ENCODE results near the gene GP1BB. TPM values are rescaled to one million over a fixed set of nuclear protein-coding genes. Genes with fewer than 3 reads are reported as not detected.

Gene GP1BB
- total RNA-seq, 4 donors from 2014 or later = 1.5 to 6.6 (median 3.1) TPM

- H3K9me3 ChIP-seq = no peaks in the 10 kb centered on the region
- 62 to 74% methylated on average over 6 to 13 of the region's 16 CpGs for WGBS, 2 donors
- no peak overlapping the region for H3K27ac ChIP-seq
- TF ChIP-seq POLR2A (IDR thresholded peaks at IDR 0.05) = no peak
- no peak for TF ChIP-seq CTCF (IDR thresholded peaks at IDR 0.05)
- H3K4me3 ChIP-seq (replicated peaks in 1 of 3) = no peak overlapping the region
- H3K36me3 ChIP-seq = no peaks in the 10 kb centered on the region
- DNase-seq = no peak
- intact Hi-C loops (cut with DNase I) = no loop called here
- no peaks in the 10 kb centered on the region for H3K4me1 ChIP-seq
- H3K27me3 ChIP-seq = no peaks in the 10 kb centered on the region
Observed at GRCh38 chr22:19739448-19739895, 16.1 kb downstream of the GP1BB start.

- Histone ChIP-seq H3K4me1 (no peaks in the 10 kb centered on the region), H3K27ac (no peak overlapping the region), H3K4me3 (replicated peaks in 1 of 3) (no peak overlapping the region), H3K36me3 (no peaks in the 10 kb centered on the region), H3K9me3 (no peaks in the 10 kb centered on the region), H3K27me3 (no peaks in the 10 kb centered on the region)
- intact Hi-C loops (cut with DNase I) = no loop called here
- TF ChIP-seq CTCF (IDR thresholded peaks at IDR 0.05) = no peak
- no peak for TF ChIP-seq POLR2A (IDR thresholded peaks at IDR 0.05)
- WGBS, 2 donors = 82 to 93% methylated on average over 5 to 6 of the region's 7 CpGs
- no peak for DNase-seq
Observed at GRCh38 chr22:19739911-19740449, 16.6 kb downstream of the GP1BB start.

- no peaks in the 10 kb centered on the region for H3K36me3 ChIP-seq
- H3K4me3 ChIP-seq (replicated peaks in 1 of 3) = no peak overlapping the region
- no peaks in the 10 kb centered on the region for H3K9me3 ChIP-seq
- intact Hi-C loops (cut with DNase I) = no loop called here
- WGBS, 2 donors = 82 to 90% methylated on average over 9 to 10 of the region's 15 CpGs
- TF ChIP-seq CTCF (IDR thresholded peaks at IDR 0.05) = no peak
- TF ChIP-seq POLR2A (IDR thresholded peaks at IDR 0.05) = no peak
- no peak overlapping the region for H3K27ac ChIP-seq
- DNase-seq = no peak
- no peaks in the 10 kb centered on the region for H3K4me1 ChIP-seq
- H3K27me3 ChIP-seq = no peaks in the 10 kb centered on the region
Observed at GRCh38 chr22:19740586-19740985, 17.2 kb downstream of the GP1BB start.

GRCh38 chr22:19741053-19741452, 17.7 kb downstream of the GP1BB start:
- 91 to 95% methylated on average over 3 to 7 of the region's 7 CpGs for WGBS, 2 donors
- intact Hi-C loops (cut with DNase I) = no loop called here
- no peak for DNase-seq
- Histone ChIP-seq H3K4me1 (peaks cover 0 to 3% of the 10 kb centered on the region in 2 donors), H3K4me3 (replicated peaks in 1 of 3) (no peak overlapping the region), H3K27ac (no peak overlapping the region), H3K9me3 (no peaks in the 10 kb centered on the region), H3K36me3 (no peaks in the 10 kb centered on the region), H3K27me3 (no peaks in the 10 kb centered on the region)
- no peak for TF ChIP-seq POLR2A (IDR thresholded peaks at IDR 0.05)
- no peak for TF ChIP-seq CTCF (IDR thresholded peaks at IDR 0.05)

- Histone ChIP-seq H3K4me1 (peaks cover 0 to 4% of the 10 kb centered on the region in 2 donors), H3K27me3 (no peaks in the 10 kb centered on the region), H3K27ac (no peak overlapping the region), H3K9me3 (no peaks in the 10 kb centered on the region), H3K36me3 (no peaks in the 10 kb centered on the region), H3K4me3 (replicated peaks in 1 of 3) (no peak overlapping the region)
- TF ChIP-seq POLR2A (IDR thresholded peaks at IDR 0.05) (no peak), CTCF (IDR thresholded peaks at IDR 0.05) (no peak)
- WGBS, 2 donors = 89 to 93% methylated on average over 12 to 21 of the region's 21 CpGs
- no peak for DNase-seq
- intact Hi-C loops (cut with DNase I) = no loop called here
Observed at GRCh38 chr22:19742160-19743066, 19.1 kb downstream of the GP1BB start.
